HG02885 (cell line): ENCODE measurements around the gene LPP.
"Not testable (repeated sequence)": the region's sequence is repeated elsewhere in the genome, so short reads cannot be mapped to it uniquely, and the experiment has no call there.

ENCODE experiments used
- ATAC-seq: cut with Tn5 transposase; IDR thresholded peaks from one replicate; pipeline ENCODE4 v1.9.1; 2021; ENCODE audit warnings: mild to moderate bottlenecking; ENCODE audit not compliant: unreplicated experiment, poor library complexity

LPP gene

GRCh38 chr3:188584958-188585689, 431.2 kb downstream of the LPP start:
- ATAC-seq: no peak

- no peak for ATAC-seq
These were observed 435.1 kb downstream of the LPP start for GRCh38 chr3:188589071-188589470.

GRCh38 chr3:188589771-188590170, 435.8 kb downstream of the LPP start:
- no peak for ATAC-seq

GRCh38 chr3:188590557-188590956, 436.6 kb downstream of the LPP start:
- ATAC-seq: no peak

- ATAC-seq: no peak
These were observed 440.2 kb downstream of the LPP start for GRCh38 chr3:188594139-188594538.

GRCh38 chr3:188595890-188596376, 442.0 kb downstream of the LPP start:
- ATAC-seq: no peak

- no peak for ATAC-seq
These were observed 444.9 kb downstream of the LPP start for GRCh38 chr3:188598894-188599293.

- no peak for ATAC-seq
These were observed 448.2 kb downstream of the LPP start for GRCh38 chr3:188602111-188602510.

GRCh38 chr3:188602620-188603019, 448.7 kb downstream of the LPP start:
- ATAC-seq: no peak

GRCh38 chr3:188604651-188605050, 450.7 kb downstream of the LPP start:
- ATAC-seq: no peak

- ATAC-seq: no peak
These were observed 451.3 kb downstream of the LPP start for GRCh38 chr3:188605231-188605630.

GRCh38 chr3:188605905-188606304, 451.9 kb downstream of the LPP start:
- ATAC-seq: no peak

GRCh38 chr3:188607805-188608315, 453.9 kb downstream of the LPP start:
- ATAC-seq: no peak

GRCh38 chr3:188608401-188608800, 454.4 kb downstream of the LPP start:
- no peak for ATAC-seq

- ATAC-seq: not testable (repeated sequence)
These were observed 459.8 kb downstream of the LPP start for GRCh38 chr3:188613721-188614120.

GRCh38 chr3:188617270-188617669, 463.3 kb downstream of the LPP start:
- no peak for ATAC-seq

GRCh38 chr3:188617988-188618701, 464.2 kb downstream of the LPP start:
- ATAC-seq: no peak

GRCh38 chr3:188620752-188621151, 466.8 kb downstream of the LPP start:
- ATAC-seq: no peak

- ATAC-seq: no peak
These were observed 470.4 kb downstream of the LPP start for GRCh38 chr3:188624384-188624783.

- no peak for ATAC-seq
These were observed 470.9 kb downstream of the LPP start for GRCh38 chr3:188624828-188625227.

- no peak for ATAC-seq
These were observed 473.7 kb downstream of the LPP start for GRCh38 chr3:188627652-188628051.
